Trophoblast cell (in vitro differentiated cells and primary cell): Measurements from ENCODE around the gene FER.
A peak's percentile ranks its signal among the peaks of the same experiment; 100 is the strongest.
"Not testable (repeated sequence)": the region's sequence is repeated elsewhere in the genome, so short reads cannot be mapped to it uniquely, and the experiment has no call there.

Source experiments
- DNase-seq, 2 donors: peaks; one replicate each; pipeline ENCODE4 v3.0.0-alpha.2; 2016
- H2AFZ ChIP-seq: 2 replicates; pipeline ENCODE4 v1.6.1; 2013; ENCODE audit warnings: low read length, moderate library complexity, mild to moderate bottlenecking; ENCODE audit not compliant: insufficient read depth, poor library complexity
- H2AK5ac ChIP-seq: 2 replicates; pipeline ENCODE4 v1.6.1; 2013; ENCODE audit warnings: mild to moderate bottlenecking, low read length
- H2BK120ac ChIP-seq: 2 replicates; pipeline ENCODE4 v1.6.1; 2013; ENCODE audit warnings: low read length, mild to moderate bottlenecking, moderate library complexity; ENCODE audit not compliant: insufficient read depth, poor library complexity
- H2BK12ac ChIP-seq: 2 replicates; pipeline ENCODE4 v1.6.1; 2013; ENCODE audit warnings: mild to moderate bottlenecking, low read length, moderate library complexity
- H2BK5ac ChIP-seq: 2 replicates; pipeline ENCODE4 v1.6.1; 2013; ENCODE audit warnings: low read length, low read depth, moderate library complexity, mild to moderate bottlenecking; ENCODE audit not compliant: poor library complexity
- H3K14ac ChIP-seq: 2 replicates; pipeline ENCODE4 v1.6.1; 2013; ENCODE audit warnings: mild to moderate bottlenecking, low read length
- H3K18ac ChIP-seq: 2 replicates; pipeline ENCODE4 v1.6.1; 2013; ENCODE audit warnings: mild to moderate bottlenecking, low read length
- H3K23ac ChIP-seq: 2 replicates; pipeline ENCODE4 v1.6.1; 2013; ENCODE audit warnings: low read length
- H3K27ac ChIP-seq: 2 replicates; pipeline ENCODE4 v1.5.1; 2013; ENCODE audit warnings: low read depth, mild to moderate bottlenecking, inconsistent platforms, low read length, moderate library complexity
- H3K27me3 ChIP-seq: 2 replicates; pipeline ENCODE4 v1.6.1; 2013; ENCODE audit warnings: inconsistent platforms, mild to moderate bottlenecking, low read length, moderate library complexity; ENCODE audit not compliant: insufficient read depth
- H3K36me3 ChIP-seq, 2 experiments: 1 replicate in 1 of 2; 2 replicates in 1 of 2; pipeline ENCODE4 v1.6.1; 2013; ENCODE audit warnings: low read length in 2 of 2, mild to moderate bottlenecking in 2 of 2, moderate library complexity in 1 of 2; ENCODE audit not compliant: insufficient read depth in 2 of 2, control insufficient read depth in 1 of 2
- H3K4ac ChIP-seq: 2 replicates; pipeline ENCODE4 v1.6.1; 2013; ENCODE audit warnings: low read depth, mild to moderate bottlenecking, low read length, moderate library complexity
- H3K4me1 ChIP-seq, 2 experiments: 1 replicate in 1 of 2; 2 replicates in 1 of 2; pipeline ENCODE4 v1.6.1; 2013; ENCODE audit warnings: low read length in 2 of 2, mild to moderate bottlenecking in 2 of 2, moderate library complexity in 1 of 2; ENCODE audit not compliant: insufficient read depth in 2 of 2, control insufficient read depth in 1 of 2
- H3K4me2 ChIP-seq: 2 replicates; pipeline ENCODE4 v1.6.1; 2013; ENCODE audit warnings: inconsistent platforms, mild to moderate bottlenecking, low read length, moderate library complexity
- H3K4me3 ChIP-seq: 2 replicates; pipeline ENCODE4 v1.5.1; 2013; ENCODE audit warnings: mild to moderate bottlenecking, low read depth, low read length, inconsistent platforms
- H3K79me1 ChIP-seq: one replicate; pipeline ENCODE4 v1.6.1; 2013; ENCODE audit warnings: low read length
- H3K79me2 ChIP-seq: 2 replicates; pipeline ENCODE4 v1.6.1; 2013; ENCODE audit warnings: low read length, mild to moderate bottlenecking; ENCODE audit not compliant: control insufficient read depth, insufficient read depth, poor library complexity
- H3K9ac ChIP-seq: 2 replicates; pipeline ENCODE4 v1.6.1; 2013; ENCODE audit warnings: mild to moderate bottlenecking, low read length
- H3K9me3 ChIP-seq: 2 replicates; pipeline ENCODE4 v1.6.1; 2013; ENCODE audit warnings: low read depth, mild to moderate bottlenecking, control low read depth, inconsistent platforms, low read length; ENCODE audit not compliant: insufficient read depth
- H4K12ac ChIP-seq: 2 replicates; pipeline ENCODE4 v1.6.1; 2013; ENCODE audit warnings: low read depth, mild to moderate bottlenecking, low read length, moderate library complexity
- H4K8ac ChIP-seq: 2 replicates; pipeline ENCODE4 v1.6.1; 2013; ENCODE audit warnings: low read depth, mild to moderate bottlenecking, low read length, moderate library complexity
- H4K91ac ChIP-seq: one replicate; pipeline ENCODE4 v1.6.1; 2013; ENCODE audit warnings: low read depth, mild to moderate bottlenecking, low read length, moderate library complexity
- WGBS: extraction: QIAGEN DNeasy Blood & Tissue Kit; methylation state at CpG from one replicate; pipeline ENCODE4 v1.1.7; 2013; ENCODE audit warnings: missing lambda C conversion rate; ENCODE audit not compliant: insufficient read length, insufficient coverage; ENCODE audit errors: extremely low coverage; 5-methylcytosine and 5-hydroxymethylcytosine counted together

Gene FER

DNA sequence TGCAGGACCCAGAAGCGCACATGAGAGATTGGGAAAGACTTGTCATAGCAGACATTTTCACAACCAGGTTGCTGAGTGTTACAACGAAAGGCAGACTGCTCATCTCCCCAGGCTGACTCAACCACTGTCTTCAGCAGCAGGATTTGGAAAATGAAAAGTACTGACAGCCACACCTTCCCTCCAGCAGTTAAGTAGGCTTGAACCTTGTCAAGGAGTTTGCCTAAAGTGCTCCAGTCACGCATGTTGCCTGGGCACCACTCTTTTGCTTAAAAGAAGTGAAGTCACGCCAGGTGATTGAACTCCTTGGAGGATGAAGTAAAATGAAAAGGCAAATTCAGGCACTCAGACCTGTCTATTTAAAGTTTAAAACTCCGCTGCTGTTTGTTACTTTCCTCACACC, 304.5 kb downstream of the FER start:
- not testable (repeated sequence) for H3K14ac ChIP-seq, H3K23ac ChIP-seq, H3K18ac ChIP-seq, H2BK12ac ChIP-seq, H3K27ac ChIP-seq, H2AK5ac ChIP-seq, H4K12ac ChIP-seq, H4K8ac ChIP-seq, H4K91ac ChIP-seq, H2AFZ ChIP-seq, H3K4me2 ChIP-seq, H3K9me3 ChIP-seq, H2BK120ac ChIP-seq, H2BK5ac ChIP-seq, H3K4me3 ChIP-seq, DNase-seq, H3K36me3 ChIP-seq, H3K4ac ChIP-seq, H3K4me1 ChIP-seq, H3K27me3 ChIP-seq, H3K79me1 ChIP-seq, H3K79me2 ChIP-seq, H3K9ac ChIP-seq
- no CpG with 5 or more reads among the region's 5 CpGs for WGBS

DNA sequence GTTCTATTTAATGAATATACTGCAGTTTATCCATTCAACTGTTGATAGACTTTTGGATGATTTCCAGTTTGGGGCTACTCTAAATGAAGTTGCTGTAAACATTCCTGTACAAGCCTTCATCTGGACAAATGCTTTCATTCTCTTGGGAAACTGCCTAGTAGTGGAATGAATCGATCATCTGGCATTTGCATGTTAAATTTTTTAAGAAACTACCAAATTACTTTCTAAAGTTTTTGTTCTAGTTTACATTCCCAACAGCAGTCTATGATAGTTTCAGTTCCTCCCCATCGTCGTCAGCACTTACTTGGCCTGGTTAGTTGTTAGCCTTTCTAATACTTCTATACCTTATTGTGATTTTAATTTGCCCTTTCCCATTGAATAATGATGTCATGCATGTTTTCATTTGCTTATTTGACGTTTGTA, 306.3 kb downstream of the FER start:
- no peak overlapping the region for H4K8ac ChIP-seq
- no peak overlapping the region for H2AFZ ChIP-seq
- H3K79me1 ChIP-seq, result no peaks in the 10 kb centered on the region
- no CpG with 5 or more reads among the region's 4 CpGs for WGBS
- no peak overlapping the region for H3K4me3 ChIP-seq
- no peak overlapping the region for H4K91ac ChIP-seq
- no peak overlapping the region for H3K4me2 ChIP-seq
- no peak overlapping the region for H2BK5ac ChIP-seq
- H2AK5ac ChIP-seq, result no peak overlapping the region
- no peaks in the 10 kb centered on the region for H3K4me1 ChIP-seq
- H4K12ac ChIP-seq, result no peak overlapping the region
- H3K9ac ChIP-seq, result no peak overlapping the region
- H3K23ac ChIP-seq, result no peak overlapping the region
- H3K36me3 ChIP-seq, result peaks cover 6% of the 10 kb centered on the region in 2 experiments
- no peak overlapping the region for H2BK12ac ChIP-seq
- H3K4ac ChIP-seq, result no peak overlapping the region
- DNase-seq, result no peak
- H3K9me3 ChIP-seq, result no peaks in the 10 kb centered on the region
- H3K79me2 ChIP-seq, result no peaks in the 10 kb centered on the region
- no peak overlapping the region for H3K27ac ChIP-seq
- H3K14ac ChIP-seq, result no peak overlapping the region
- H2BK120ac ChIP-seq, result no peak overlapping the region
- no peaks in the 10 kb centered on the region for H3K27me3 ChIP-seq
- no peak overlapping the region for H3K18ac ChIP-seq

DNA sequence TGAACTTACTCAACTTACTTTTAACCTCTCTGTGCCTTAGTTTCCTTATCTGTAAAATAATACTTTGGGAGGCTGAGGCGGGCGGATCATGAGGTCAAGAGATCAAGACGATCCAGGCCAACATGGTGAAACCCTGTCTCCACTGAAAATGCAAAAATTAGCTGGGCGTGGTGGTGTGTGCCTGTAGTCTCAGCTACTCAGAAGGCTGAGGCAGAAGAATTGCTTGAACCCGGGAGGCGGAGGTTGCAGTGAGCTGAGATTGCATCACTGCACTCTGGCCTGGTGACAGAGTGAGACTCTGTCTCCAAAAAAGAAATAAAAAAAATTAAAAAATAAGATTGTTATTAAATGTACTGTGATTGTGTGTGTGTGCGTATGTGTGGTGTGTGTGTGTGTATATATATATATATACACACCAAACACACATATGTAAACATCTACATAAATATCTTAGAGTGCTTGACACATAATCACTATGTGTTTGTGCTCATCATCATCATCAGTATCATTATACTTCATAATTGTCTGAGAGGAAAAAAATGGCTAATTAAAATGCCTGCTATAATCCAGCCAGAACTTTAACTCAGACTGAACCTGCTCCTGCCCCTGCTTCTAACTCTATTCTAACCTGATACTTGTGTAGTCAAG, 312.8 kb downstream of the FER start:
- Histone ChIP-seq H3K4me1 (no peaks in the 10 kb centered on the region), H3K4me2 (no peak overlapping the region)

DNA sequence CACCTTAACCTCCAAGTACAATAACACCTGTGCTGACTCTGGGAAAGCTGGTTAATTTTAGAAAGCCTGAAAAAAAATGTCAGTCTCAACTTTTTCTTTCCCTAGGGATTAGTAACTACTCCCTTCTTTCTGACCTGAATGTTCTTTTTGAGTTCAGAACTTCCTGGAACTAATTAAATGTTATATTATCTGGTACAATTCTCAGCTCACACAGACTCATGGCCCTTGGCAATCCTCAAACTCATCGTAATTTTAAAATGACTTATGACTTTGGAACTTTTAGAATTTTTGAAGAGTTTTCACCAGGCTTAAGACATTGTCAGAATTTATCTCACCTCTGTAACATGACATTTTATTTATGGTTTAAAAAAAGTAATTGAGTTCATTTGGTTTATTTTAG, 315.0 kb downstream of the FER start:
- H3K9ac ChIP-seq, result no peak overlapping the region
- no peak overlapping the region for H4K8ac ChIP-seq
- no peak overlapping the region for H4K91ac ChIP-seq
- H3K18ac ChIP-seq, result no peak overlapping the region
- no peaks in the 10 kb centered on the region for H3K27me3 ChIP-seq
- no peak overlapping the region for H3K23ac ChIP-seq
- H2AK5ac ChIP-seq, result no peak overlapping the region
- no peaks in the 10 kb centered on the region for H3K79me1 ChIP-seq
- H3K9me3 ChIP-seq, result no peaks in the 10 kb centered on the region
- no peak overlapping the region for H3K4me2 ChIP-seq
- H2BK5ac ChIP-seq, result no peak overlapping the region
- WGBS, result no CpG with 5 or more reads among the region's 1 CpG
- no peaks in the 10 kb centered on the region for H3K79me2 ChIP-seq
- no peak overlapping the region for H3K14ac ChIP-seq
- peak in 1 of 2 donors; percentile 37 for DNase-seq
- H3K4me1 ChIP-seq, result no peaks in the 10 kb centered on the region
- no peak overlapping the region for H2BK120ac ChIP-seq
- no peak overlapping the region for H4K12ac ChIP-seq
- no peak overlapping the region for H3K4ac ChIP-seq
- H2BK12ac ChIP-seq, result no peak overlapping the region
- H3K36me3 ChIP-seq, result peaks cover 0 to 3% of the 10 kb centered on the region in 2 experiments
- H2AFZ ChIP-seq, result no peak overlapping the region
- no peak overlapping the region for H3K27ac ChIP-seq
- H3K4me3 ChIP-seq, result no peak overlapping the region

More for the DNA sequence above, 312.8 kb downstream of the FER start:
- Histone ChIP-seq H3K9ac (no peak overlapping the region), H3K27me3 (no peaks in the 10 kb centered on the region), H3K4me3 (no peak overlapping the region), H3K79me2 (no peaks in the 10 kb centered on the region), H4K91ac (no peak overlapping the region), H2BK120ac (no peak overlapping the region), H4K8ac (no peak overlapping the region), H4K12ac (no peak overlapping the region), H3K27ac (no peak overlapping the region), H3K9me3 (no peaks in the 10 kb centered on the region), H2AFZ (no peak overlapping the region), H2BK5ac (no peak overlapping the region), H3K14ac (no peak overlapping the region), H2AK5ac (no peak overlapping the region), H2BK12ac (no peak overlapping the region), H3K79me1 (no peaks in the 10 kb centered on the region), H3K36me3 (peaks cover 0 to 3% of the 10 kb centered on the region in 2 experiments), H3K18ac (no peak overlapping the region), H3K4ac (no peak overlapping the region), H3K23ac (no peak overlapping the region)
- DNase-seq, result no peak
- no CpG with 5 or more reads among the region's 7 CpGs for WGBS
